ENCODE results near the gene CCDC174.

The CCDC174 gene

DNA sequence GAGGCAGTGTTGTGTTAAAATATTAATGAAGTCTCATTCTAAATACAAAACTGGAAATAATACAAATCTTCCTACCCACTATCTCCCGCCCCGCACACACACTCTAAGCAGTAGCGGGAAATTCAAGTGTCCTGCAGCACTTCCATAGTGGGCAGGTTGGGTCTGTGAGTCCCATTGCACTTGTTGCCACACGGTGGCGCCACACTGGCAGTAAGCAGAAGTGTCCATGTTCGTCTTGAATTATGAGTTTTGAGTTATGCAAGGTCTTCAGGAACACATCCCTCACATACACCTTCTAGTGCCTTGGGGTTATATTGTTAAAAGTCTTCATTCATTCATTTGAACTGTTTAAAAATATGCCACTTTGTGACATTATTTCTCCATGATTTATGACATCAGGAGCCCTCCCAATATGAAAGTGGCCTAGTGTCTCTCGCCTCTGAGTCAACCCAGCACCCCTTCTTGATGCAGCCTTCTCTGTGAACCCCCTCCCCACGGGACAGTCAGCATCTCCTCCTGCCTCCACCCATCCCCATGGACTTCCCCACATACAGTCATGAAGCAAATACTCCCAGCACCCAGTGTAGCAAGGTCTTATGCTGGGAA is 17.6 kb upstream of the CCDC174 start:
- TF ChIP-seq, protein P1, sequence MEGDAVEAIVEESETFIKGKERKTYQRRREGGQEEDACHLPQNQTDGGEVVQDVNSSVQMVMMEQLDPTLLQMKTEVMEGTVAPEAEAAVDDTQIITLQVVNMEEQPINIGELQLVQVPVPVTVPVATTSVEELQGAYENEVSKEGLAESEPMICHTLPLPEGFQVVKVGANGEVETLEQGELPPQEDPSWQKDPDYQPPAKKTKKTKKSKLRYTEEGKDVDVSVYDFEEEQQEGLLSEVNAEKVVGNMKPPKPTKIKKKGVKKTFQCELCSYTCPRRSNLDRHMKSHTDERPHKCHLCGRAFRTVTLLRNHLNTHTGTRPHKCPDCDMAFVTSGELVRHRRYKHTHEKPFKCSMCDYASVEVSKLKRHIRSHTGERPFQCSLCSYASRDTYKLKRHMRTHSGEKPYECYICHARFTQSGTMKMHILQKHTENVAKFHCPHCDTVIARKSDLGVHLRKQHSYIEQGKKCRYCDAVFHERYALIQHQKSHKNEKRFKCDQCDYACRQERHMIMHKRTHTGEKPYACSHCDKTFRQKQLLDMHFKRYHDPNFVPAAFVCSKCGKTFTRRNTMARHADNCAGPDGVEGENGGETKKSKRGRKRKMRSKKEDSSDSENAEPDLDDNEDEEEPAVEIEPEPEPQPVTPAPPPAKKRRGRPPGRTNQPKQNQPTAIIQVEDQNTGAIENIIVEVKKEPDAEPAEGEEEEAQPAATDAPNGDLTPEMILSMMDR (IDR thresholded peaks at IDR 0.05): peak; percentile 57
- peaks cover 29% of the 10 kb centered on the region for H3K9me3 Mint-ChIP-seq
- no peak overlapping the region for H3K27ac Mint-ChIP-seq
- no peaks in the 10 kb centered on the region for H3K36me3 Mint-ChIP-seq (ENCODE audit: low read depth)
- H3K4me3 Mint-ChIP-seq: no peak overlapping the region
- DNase-seq: peak; percentile 39
- H3K4me1 Mint-ChIP-seq: peaks cover 3% of the 10 kb centered on the region
- peaks cover 21% of the 10 kb centered on the region for H3K27me3 Mint-ChIP-seq (ENCODE audit: low read depth, poor library complexity)

DNA sequence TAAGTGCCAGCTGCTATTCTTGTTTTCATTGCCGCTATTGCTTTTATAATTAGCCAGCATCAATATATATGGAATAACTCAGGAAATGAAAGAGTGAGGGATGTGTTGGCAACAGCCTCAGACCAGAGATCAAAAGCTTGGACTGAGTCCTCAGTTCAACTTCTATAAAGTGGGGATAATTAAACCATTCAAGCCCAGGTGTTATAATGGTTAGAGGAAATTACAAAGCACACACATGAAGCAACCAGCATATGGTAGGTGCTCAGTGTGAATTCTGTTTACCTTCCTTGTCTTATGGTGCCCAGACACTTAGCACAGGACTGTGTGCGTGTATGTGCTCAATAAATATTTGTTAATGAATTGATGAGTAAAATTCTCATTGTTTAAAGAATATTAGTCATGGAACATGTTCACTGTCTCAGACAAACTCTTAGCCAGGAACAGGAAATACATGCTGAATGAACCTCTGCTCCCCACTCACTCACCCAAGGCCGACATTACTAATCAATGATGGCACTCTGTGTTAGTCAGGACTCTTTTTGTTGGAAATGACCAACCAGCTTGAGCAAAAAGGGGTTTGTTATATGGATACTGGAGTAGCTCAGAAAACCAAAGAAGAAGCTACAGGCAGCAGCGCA is 16.7 kb upstream of the CCDC174 start:
- DNase-seq: no peak
- Mint-ChIP-seq H3K4me1 (peaks cover 12% of the 10 kb centered on the region), H3K27ac (no peak overlapping the region), H3K4me3 (no peak overlapping the region), H3K9me3 (peaks cover 34% of the 10 kb centered on the region), H3K27me3 (ENCODE audit: low read depth, poor library complexity) (peaks cover 21% of the 10 kb centered on the region), H3K36me3 (ENCODE audit: low read depth) (no peaks in the 10 kb centered on the region)
- TF ChIP-seq, protein P1 (IDR thresholded peaks at IDR 0.05): no peak

DNA sequence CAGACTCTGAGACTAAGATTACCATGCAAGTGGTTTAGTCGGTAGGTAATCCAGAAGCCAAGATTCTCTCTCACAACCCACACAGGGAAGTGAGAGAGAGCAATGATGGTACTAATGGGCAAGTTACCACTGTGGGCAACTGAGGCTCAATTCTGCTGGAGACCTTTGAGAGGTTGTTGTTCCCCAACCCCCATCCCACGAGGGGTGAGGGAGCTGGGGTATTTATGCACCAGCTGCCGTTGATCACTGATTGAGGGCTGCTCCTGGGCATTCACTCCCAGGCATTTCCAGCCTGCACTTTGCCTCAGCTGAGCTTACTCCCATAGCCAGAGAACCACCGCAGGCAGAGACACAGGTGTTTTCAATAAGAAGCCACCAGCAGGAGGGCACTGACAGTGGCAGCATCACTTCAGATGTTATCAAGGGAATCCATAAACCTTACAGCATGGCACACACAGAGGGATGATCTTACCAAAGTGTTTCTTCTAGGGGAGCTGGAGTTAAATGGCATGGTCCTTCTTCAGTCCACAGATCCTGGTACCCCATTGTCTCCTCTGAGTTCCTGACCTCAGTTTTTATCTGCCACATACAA is 15.0 kb upstream of the CCDC174 start:
- Mint-ChIP-seq H3K36me3 (ENCODE audit: low read depth) (no peaks in the 10 kb centered on the region), H3K4me1 (peaks cover 19% of the 10 kb centered on the region), H3K27ac (no peak overlapping the region), H3K27me3 (ENCODE audit: low read depth, poor library complexity) (peaks cover 24% of the 10 kb centered on the region), H3K9me3 (peaks cover 34% of the 10 kb centered on the region), H3K4me3 (no peak overlapping the region)
- TF ChIP-seq, protein P1 (IDR thresholded peaks at IDR 0.05): no peak
- no peak for DNase-seq

DNA sequence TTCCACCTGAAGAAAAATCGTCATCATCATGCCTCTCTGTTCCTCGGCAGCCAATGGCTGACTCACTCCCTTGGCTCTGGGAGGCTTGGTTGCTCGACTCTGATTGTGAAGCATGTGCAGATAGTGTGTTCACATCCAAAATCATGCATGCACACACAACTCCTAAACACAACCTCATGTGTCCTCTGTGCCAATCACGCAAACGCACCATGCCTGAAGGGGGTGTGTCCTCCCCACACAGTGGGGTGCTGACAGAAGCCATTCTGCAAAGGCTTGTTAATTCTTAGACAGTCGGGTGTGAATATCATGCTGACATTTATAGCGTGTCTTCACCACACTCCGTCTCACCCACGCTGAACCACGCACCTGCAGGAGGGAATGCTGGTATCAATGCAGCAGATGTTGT is 11.4 kb upstream of the CCDC174 start:
- H3K27ac Mint-ChIP-seq: no peak overlapping the region
- H3K4me3 Mint-ChIP-seq: no peak overlapping the region

DNA sequence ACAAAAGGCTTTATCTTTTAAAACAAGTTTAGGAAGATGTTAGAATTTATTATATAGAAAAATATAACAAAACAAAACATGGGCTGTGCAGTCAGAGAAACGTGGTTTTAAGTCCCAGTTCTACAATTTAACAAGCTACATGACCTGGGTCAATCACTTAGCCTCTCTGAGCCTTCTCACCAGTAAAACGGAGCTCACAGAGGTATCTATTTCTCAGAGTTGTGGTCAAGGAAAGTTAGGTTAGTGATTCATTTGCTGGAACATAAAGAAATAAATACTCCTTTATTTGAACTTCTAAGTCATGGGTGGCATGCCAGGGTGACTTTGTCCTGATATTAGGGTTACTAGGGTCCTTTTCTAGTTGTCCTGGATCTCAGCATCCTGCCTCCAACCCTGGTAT is 10.8 kb upstream of the CCDC174 start:
- Mint-ChIP-seq H3K27ac (no peak overlapping the region), H3K4me1 (peaks cover 19% of the 10 kb centered on the region), H3K9me3 (peaks cover 27% of the 10 kb centered on the region), H3K27me3 (ENCODE audit: low read depth, poor library complexity) (peaks cover 41% of the 10 kb centered on the region), H3K4me3 (no peak overlapping the region), H3K36me3 (ENCODE audit: low read depth) (no peaks in the 10 kb centered on the region)
- DNase-seq: no peak
- TF ChIP-seq, protein P1 (IDR thresholded peaks at IDR 0.05): no peak

More for the DNA sequence above, 11.4 kb upstream of the CCDC174 start:
- H3K9me3 Mint-ChIP-seq: peaks cover 32% of the 10 kb centered on the region
- peaks cover 19% of the 10 kb centered on the region for H3K4me1 Mint-ChIP-seq
- TF ChIP-seq, protein P1 (IDR thresholded peaks at IDR 0.05): no peak
- no peak for DNase-seq
- H3K27me3 Mint-ChIP-seq (ENCODE audit: low read depth, poor library complexity): peaks cover 39% of the 10 kb centered on the region
- no peaks in the 10 kb centered on the region for H3K36me3 Mint-ChIP-seq (ENCODE audit: low read depth)
